ENCODE data around the gene UBE2U. TPM values are rescaled to one million over a fixed set of nuclear protein-coding genes. Genes with fewer than 3 reads are reported as not detected.

Gene UBE2U
- polyA plus RNA-seq, 1 donor (not counting 4 experiments of a cell fraction or from before 2014, with no cell fraction given) = not detected

DNA sequence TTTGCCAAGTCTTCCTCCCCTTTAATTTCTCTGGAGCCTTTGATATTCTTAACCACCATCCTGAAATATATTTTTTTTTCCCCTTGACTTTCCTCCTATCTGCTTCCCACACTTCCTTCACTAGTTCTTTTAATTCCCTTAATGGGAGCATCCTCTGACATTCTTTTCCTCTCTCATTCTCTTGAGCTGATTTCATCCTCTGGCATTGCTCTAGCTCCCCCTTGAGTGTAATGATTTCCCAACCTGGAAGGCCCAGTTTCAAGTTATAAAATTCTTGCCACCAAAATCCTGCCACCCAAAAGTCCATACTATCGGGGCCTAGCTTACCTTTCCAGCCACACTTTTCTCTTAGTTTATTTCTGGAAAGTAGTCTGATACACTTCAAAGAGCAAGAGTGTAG is 39.5 kb upstream of the UBE2U start:
- H2AFZ ChIP-seq (ENCODE audit: control insufficient read depth, low read length) = no peak overlapping the region
- H3K9ac ChIP-seq (ENCODE audit: control insufficient read depth, extremely low read depth, insufficient read depth, low read length) = no peak overlapping the region
- H3K4me2 ChIP-seq (ENCODE audit: control insufficient read depth, extremely low read depth, insufficient read depth, low read depth, low read length) = no peak overlapping the region
- no peaks in the 10 kb centered on the region for H3K9me3 ChIP-seq (ENCODE audit: control insufficient read depth, low read depth, low read length)
- H3K27ac ChIP-seq (ENCODE audit: control insufficient read depth, insufficient read depth, low read length) = no peak overlapping the region
- TF ChIP-seq EZH2 (IDR thresholded peaks at IDR 0.05; ENCODE audit: low read length) = no peak
- TF ChIP-seq CTCF (optimal IDR thresholded peaks at IDR 0.05 in 1 of 3, IDR thresholded peaks at IDR 0.05 in 1 of 3, conservative IDR thresholded peaks at IDR 0.05 in 1 of 3; ENCODE audit: extremely low read depth in 1 of 3, insufficient read depth in 2 of 3, low read length in 3 of 3) = peak; percentile 36 to 47 (median 46)
- dilution Hi-C loops (cut with MboI; ENCODE audit: extremely low pct_ligation_motif_present, low sequenced_read_pairs) = no loop called here
- H3K36me3 ChIP-seq (ENCODE audit: control insufficient read depth in 2 of 2, extremely low read depth in 1 of 2, insufficient read depth in 2 of 2, low read length in 2 of 2) = peaks cover 2 to 3% of the 10 kb centered on the region in 2 experiments
- H3K9me1 ChIP-seq (ENCODE audit: control insufficient read depth, extremely low read depth, insufficient read depth, low read length) = no peaks in the 10 kb centered on the region
- FAIRE-seq = no peak
- H3K4me1 ChIP-seq (ENCODE audit: control insufficient read depth, extremely low read depth, insufficient read depth, low read length) = no peaks in the 10 kb centered on the region
- H3K79me2 ChIP-seq (ENCODE audit: control insufficient read depth, insufficient read depth, low read length) = no peaks in the 10 kb centered on the region
- no peak overlapping the region for H3K4me3 ChIP-seq (ENCODE audit: control insufficient read depth in 2 of 3, extremely low read depth in 1 of 3, insufficient read depth in 2 of 3, low read depth in 1 of 3, low read length in 3 of 3)
- H3K27me3 ChIP-seq (ENCODE audit: control insufficient read depth, extremely low read depth, insufficient read depth, low read length) = no peaks in the 10 kb centered on the region
- no peaks in the 10 kb centered on the region for H4K20me1 ChIP-seq (ENCODE audit: control insufficient read depth, extremely low read depth, insufficient read depth, low read length)
- no peak for DNase-seq (ENCODE audit: low read depth, low spot score)

- H3K27me3 ChIP-seq (ENCODE audit: control insufficient read depth, extremely low read depth, insufficient read depth, low read length) = no peaks in the 10 kb centered on the region
- DNase-seq (ENCODE audit: low read depth, low spot score) (no peak), FAIRE-seq (no peak)
- no peaks in the 10 kb centered on the region for H3K79me2 ChIP-seq (ENCODE audit: control insufficient read depth, insufficient read depth, low read length)
- H3K9me3 ChIP-seq (ENCODE audit: control insufficient read depth, low read depth, low read length) = no peaks in the 10 kb centered on the region
- H3K9me1 ChIP-seq (ENCODE audit: control insufficient read depth, extremely low read depth, insufficient read depth, low read length) = no peaks in the 10 kb centered on the region
- H2AFZ ChIP-seq (ENCODE audit: control insufficient read depth, low read length) = no peak overlapping the region
- H3K27ac ChIP-seq (ENCODE audit: control insufficient read depth, insufficient read depth, low read length) = no peak overlapping the region
- H4K20me1 ChIP-seq (ENCODE audit: control insufficient read depth, extremely low read depth, insufficient read depth, low read length) = no peaks in the 10 kb centered on the region
- no peak overlapping the region for H3K4me2 ChIP-seq (ENCODE audit: control insufficient read depth, extremely low read depth, insufficient read depth, low read depth, low read length)
- H3K36me3 ChIP-seq (ENCODE audit: control insufficient read depth in 2 of 2, extremely low read depth in 1 of 2, insufficient read depth in 2 of 2, low read length in 2 of 2) = peaks cover 0 to 1% of the 10 kb centered on the region in 2 experiments
- no peak overlapping the region for H3K4me3 ChIP-seq (ENCODE audit: control insufficient read depth in 2 of 3, extremely low read depth in 1 of 3, insufficient read depth in 2 of 3, low read depth in 1 of 3, low read length in 3 of 3)
- no peak overlapping the region for H3K9ac ChIP-seq (ENCODE audit: control insufficient read depth, extremely low read depth, insufficient read depth, low read length)
- TF ChIP-seq CTCF (optimal IDR thresholded peaks at IDR 0.05 in 1 of 3, IDR thresholded peaks at IDR 0.05 in 1 of 3, conservative IDR thresholded peaks at IDR 0.05 in 1 of 3; ENCODE audit: extremely low read depth in 1 of 3, insufficient read depth in 2 of 3, low read length in 3 of 3) (no peak), EZH2 (IDR thresholded peaks at IDR 0.05; ENCODE audit: low read length) (no peak)
- H3K4me1 ChIP-seq (ENCODE audit: control insufficient read depth, extremely low read depth, insufficient read depth, low read length) = peaks cover 5% of the 10 kb centered on the region
- dilution Hi-C loops (cut with MboI; ENCODE audit: extremely low pct_ligation_motif_present, low sequenced_read_pairs) = no loop called here
Measured at GRCh38 chr1:64166629-64167028, 36.8 kb upstream of the UBE2U start.

All from keratinocyte (primary cell).